ENCODE results near the gene SLC13A3. TPM values are rescaled to one million over a fixed set of nuclear protein-coding genes. Genes with fewer than 3 reads are reported as not detected.

SLC13A3 gene
- total and polyA plus RNA-seq, 2 donors from 2014 or later = 31.5 to 241 TPM

DNA sequence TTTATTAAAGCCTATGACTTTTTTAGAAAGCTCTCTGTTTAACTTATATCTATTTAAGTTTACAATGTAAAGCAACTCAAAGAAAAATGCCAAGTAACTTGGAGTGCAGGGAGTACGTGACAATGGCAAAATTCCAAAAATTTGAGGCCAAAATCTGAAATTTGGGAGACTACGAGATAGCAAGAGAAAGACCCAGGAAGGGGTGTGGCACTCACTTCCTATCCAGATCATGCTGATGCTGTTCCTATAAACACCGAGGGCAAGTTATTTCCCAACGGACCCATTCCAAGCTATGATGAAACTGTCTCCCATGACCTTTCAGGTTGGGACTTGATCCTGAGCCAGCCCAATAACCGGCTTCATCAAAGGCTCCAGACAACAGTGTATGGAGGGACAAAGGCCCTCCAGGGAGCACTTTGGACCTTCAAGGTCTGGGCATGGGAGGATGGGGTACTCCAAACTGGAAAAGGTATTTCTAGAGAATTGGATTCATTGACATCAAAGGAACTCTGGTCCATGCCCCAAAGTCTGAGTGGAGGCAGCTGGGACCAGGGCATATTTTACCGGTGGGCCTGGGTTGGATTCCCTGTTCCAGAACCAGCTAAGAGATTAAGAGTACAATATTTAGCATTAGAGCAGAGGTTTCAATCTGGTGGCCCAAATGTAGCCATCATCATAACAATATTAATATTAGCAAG lies 15.7 kb upstream of the SLC13A3 start:
- H3K27me3 ChIP-seq (ENCODE audit: control insufficient read depth, insufficient read depth, low read length) = no peaks in the 10 kb centered on the region
- FAIRE-seq (no peak), DNase-seq (no peak)
- no peaks in the 10 kb centered on the region for H3K36me3 ChIP-seq (ENCODE audit: control insufficient read depth in 2 of 3, insufficient read depth in 3 of 3, low read length in 3 of 3)
- TF ChIP-seq, protein P1, sequence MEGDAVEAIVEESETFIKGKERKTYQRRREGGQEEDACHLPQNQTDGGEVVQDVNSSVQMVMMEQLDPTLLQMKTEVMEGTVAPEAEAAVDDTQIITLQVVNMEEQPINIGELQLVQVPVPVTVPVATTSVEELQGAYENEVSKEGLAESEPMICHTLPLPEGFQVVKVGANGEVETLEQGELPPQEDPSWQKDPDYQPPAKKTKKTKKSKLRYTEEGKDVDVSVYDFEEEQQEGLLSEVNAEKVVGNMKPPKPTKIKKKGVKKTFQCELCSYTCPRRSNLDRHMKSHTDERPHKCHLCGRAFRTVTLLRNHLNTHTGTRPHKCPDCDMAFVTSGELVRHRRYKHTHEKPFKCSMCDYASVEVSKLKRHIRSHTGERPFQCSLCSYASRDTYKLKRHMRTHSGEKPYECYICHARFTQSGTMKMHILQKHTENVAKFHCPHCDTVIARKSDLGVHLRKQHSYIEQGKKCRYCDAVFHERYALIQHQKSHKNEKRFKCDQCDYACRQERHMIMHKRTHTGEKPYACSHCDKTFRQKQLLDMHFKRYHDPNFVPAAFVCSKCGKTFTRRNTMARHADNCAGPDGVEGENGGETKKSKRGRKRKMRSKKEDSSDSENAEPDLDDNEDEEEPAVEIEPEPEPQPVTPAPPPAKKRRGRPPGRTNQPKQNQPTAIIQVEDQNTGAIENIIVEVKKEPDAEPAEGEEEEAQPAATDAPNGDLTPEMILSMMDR (IDR thresholded peaks at IDR 0.05; ENCODE audit: borderline replicate concordance, extremely low read depth, insufficient read depth) = no peak
- H3K9ac ChIP-seq (ENCODE audit: low read length in 3 of 3) = no peak overlapping the region
- H3K4me3 ChIP-seq (ENCODE audit: low read length in 3 of 3) = no peak overlapping the region
- H3K27ac ChIP-seq (ENCODE audit: low read depth in 2 of 2, low read length in 2 of 2) = no peak overlapping the region
- peaks cover 0 to 8% (median 5%) of the 10 kb centered on the region in 3 donors for H3K9me3 ChIP-seq (ENCODE audit: control insufficient read depth in 2 of 3, insufficient read depth in 1 of 3, low read length in 3 of 3)
- intact Hi-C loops (cut with DNase I) = no loop called here
- H3K4me1 ChIP-seq (ENCODE audit: control insufficient read depth in 2 of 3, insufficient read depth in 2 of 3, low read depth in 1 of 3, low read length in 3 of 3) = no peaks in the 10 kb centered on the region

DNA sequence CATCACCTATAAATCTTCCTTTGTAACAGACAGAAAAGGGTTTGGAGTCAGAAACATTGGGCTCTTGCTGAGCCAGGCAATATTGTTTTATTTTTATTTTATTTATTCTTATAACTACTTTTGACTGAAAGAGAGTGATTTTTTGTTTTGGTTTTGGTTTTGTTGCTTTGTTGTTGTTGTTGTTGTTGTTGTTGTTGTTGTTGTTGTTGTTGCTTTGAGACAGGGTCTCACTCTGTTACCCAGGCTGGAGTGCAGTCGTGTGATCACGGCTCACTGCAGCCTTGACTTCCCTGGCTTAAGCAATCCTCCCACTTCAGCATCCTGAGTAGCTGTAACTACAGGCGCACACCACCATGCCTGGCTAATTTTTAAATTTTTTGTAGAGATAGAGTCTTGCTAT lies 15.0 kb upstream of the SLC13A3 start:
- Histone ChIP-seq H3K4me3 (ENCODE audit: low read length in 3 of 3) (no peak overlapping the region), H3K9me3 (ENCODE audit: control insufficient read depth in 2 of 3, insufficient read depth in 1 of 3, low read length in 3 of 3) (peaks cover 0 to 8% (median 5%) of the 10 kb centered on the region in 3 donors), H3K9ac (ENCODE audit: low read length in 3 of 3) (no peak overlapping the region), H3K27ac (ENCODE audit: low read depth in 2 of 2, low read length in 2 of 2) (no peak overlapping the region), H3K27me3 (ENCODE audit: control insufficient read depth, insufficient read depth, low read length) (no peaks in the 10 kb centered on the region), H3K4me1 (ENCODE audit: control insufficient read depth in 2 of 3, insufficient read depth in 2 of 3, low read depth in 1 of 3, low read length in 3 of 3) (no peaks in the 10 kb centered on the region), H3K36me3 (ENCODE audit: control insufficient read depth in 2 of 3, insufficient read depth in 3 of 3, low read length in 3 of 3) (no peaks in the 10 kb centered on the region)
- FAIRE-seq = no peak
- intact Hi-C loops (cut with DNase I) = no loop called here
- no peak for DNase-seq
- TF ChIP-seq, protein P1 (IDR thresholded peaks at IDR 0.05; ENCODE audit: borderline replicate concordance, extremely low read depth, insufficient read depth) = no peak

DNA sequence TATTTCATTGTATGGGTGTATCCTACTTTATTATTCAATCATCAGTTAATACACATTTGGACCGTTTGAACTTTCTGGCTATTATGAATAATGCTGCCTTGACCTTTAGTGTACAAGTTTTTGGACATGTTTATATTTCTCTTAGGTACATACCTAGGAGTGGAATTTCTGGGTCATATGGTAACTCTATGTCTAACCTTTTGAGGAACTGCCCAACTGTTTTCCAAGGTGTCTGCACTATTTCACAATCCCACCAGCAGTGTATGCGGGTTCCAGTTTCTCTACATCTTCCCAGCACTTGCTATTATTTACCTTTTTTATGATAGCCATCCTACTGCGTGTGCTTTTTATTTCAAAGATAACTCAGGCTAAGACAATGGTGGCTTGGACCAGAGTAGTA lies 14.3 kb upstream of the SLC13A3 start:
- Histone ChIP-seq H3K4me3 (ENCODE audit: low read length in 3 of 3) (no peak overlapping the region), H3K9me3 (ENCODE audit: control insufficient read depth in 2 of 3, insufficient read depth in 1 of 3, low read length in 3 of 3) (peaks cover 0 to 5% (median under 1%) of the 10 kb centered on the region in 3 donors), H3K36me3 (ENCODE audit: control insufficient read depth in 2 of 3, insufficient read depth in 3 of 3, low read length in 3 of 3) (no peaks in the 10 kb centered on the region), H3K4me1 (ENCODE audit: control insufficient read depth in 2 of 3, insufficient read depth in 2 of 3, low read depth in 1 of 3, low read length in 3 of 3) (no peaks in the 10 kb centered on the region), H3K27ac (ENCODE audit: low read depth in 2 of 2, low read length in 2 of 2) (no peak overlapping the region), H3K27me3 (ENCODE audit: control insufficient read depth, insufficient read depth, low read length) (no peaks in the 10 kb centered on the region), H3K9ac (ENCODE audit: low read length in 3 of 3) (no peak overlapping the region)
- intact Hi-C loops (cut with DNase I) = no loop called here
- TF ChIP-seq, protein P1 (IDR thresholded peaks at IDR 0.05; ENCODE audit: borderline replicate concordance, extremely low read depth, insufficient read depth) = no peak
- DNase-seq = no peak
- no peak for FAIRE-seq
